Dermis microvascular lymphatic vessel endothelial cell (primary cell): ENCODE results near the gene NUCB2. TPM values are rescaled to one million over a fixed set of nuclear protein-coding genes. Genes with fewer than 3 reads are reported as not detected.

Experiments used
- DNase-seq, 2 donors: peaks; one replicate each; pipeline versions ENCODE4 v3.0.0 to v3.0.0-alpha.2; 2010; ENCODE audit warnings: low read depth in 2 of 2
- total RNA-seq: library from RNA; depleted of rRNA; stranded (reverse); fragments of >200 nt; gene quantifications from 2 replicates; pipeline ENCODE4 v1.2.1, GENCODE V29; 2014

The NUCB2 gene
- total RNA-seq, 1 donor from 2014 or later, result 38.8 TPM

- DNase-seq, result no peak
These were observed 104.6 kb downstream of the NUCB2 start for GRCh38 chr11:17381156-17381555.

Other genes starting within 250 kb of the NUCB2 start
- gene RPS13, start 199.1 kb upstream of the NUCB2 start, total RNA-seq, result 869 and 1,110 TPM in 2 replicates
- 36.7 and 36.8 TPM in 2 replicates for gene PIK3C2A, start 68.8 kb upstream of the NUCB2 start, total RNA-seq
- gene NCR3LG1, start 75.1 kb downstream of the NUCB2 start, total RNA-seq, result 0.38 and 0.51 TPM in 2 replicates
- 0.64 and 2.1 TPM in 2 replicates for gene KCNJ11, start 111.9 kb downstream of the NUCB2 start, total RNA-seq
- gene ABCC8, start 200.1 kb downstream of the NUCB2 start, total RNA-seq, result not detected in 2 replicates